GM18502 (cell line): ENCODE results near the gene ADCY5.

Experiments
- ATAC-seq: cut with Tn5 transposase; IDR thresholded peaks from one replicate; pipeline ENCODE4 v1.9.1; 2021; ENCODE audit warnings: mild to moderate bottlenecking; ENCODE audit not compliant: unreplicated experiment, poor library complexity

The ADCY5 gene

GRCh38 chr3:123464211-123464610 is 15.3 kb upstream of the ADCY5 start:
- ATAC-seq = no peak

- no peak for ATAC-seq
These were observed 11.0 kb upstream of the ADCY5 start for GRCh38 chr3:123459862-123460261.

GRCh38 chr3:123458255-123458654 is 9.4 kb upstream of the ADCY5 start:
- ATAC-seq = no peak

GRCh38 chr3:123457841-123458240 is 9.0 kb upstream of the ADCY5 start:
- no peak for ATAC-seq

GRCh38 chr3:123453675-123454074 is 4.8 kb upstream of the ADCY5 start:
- no peak for ATAC-seq

- no peak for ATAC-seq
These were observed 2.3 kb upstream of the ADCY5 start for GRCh38 chr3:123451186-123451585.

- ATAC-seq = no peak
These were observed 1.2 kb upstream of the ADCY5 start for GRCh38 chr3:123449997-123450604.

GRCh38 chr3:123449102-123449996 is 459 bp upstream of the ADCY5 start:
- peak; percentile 45 for ATAC-seq

- no peak for ATAC-seq
These were observed 957 bp downstream of the ADCY5 start for GRCh38 chr3:123447749-123448517.

GRCh38 chr3:123447416-123447748 is 1.5 kb downstream of the ADCY5 start:
- no peak for ATAC-seq

GRCh38 chr3:123446610-123447109 is 2.2 kb downstream of the ADCY5 start:
- no peak for ATAC-seq

GRCh38 chr3:123446210-123446609 is 2.7 kb downstream of the ADCY5 start:
- ATAC-seq = no peak

GRCh38 chr3:123445702-123446101 is 3.2 kb downstream of the ADCY5 start:
- ATAC-seq = no peak

GRCh38 chr3:123444744-123445143 is 4.1 kb downstream of the ADCY5 start:
- ATAC-seq = no peak

- no peak for ATAC-seq
These were observed 4.9 kb downstream of the ADCY5 start for GRCh38 chr3:123444023-123444422.

GRCh38 chr3:123442908-123443307 is 6.0 kb downstream of the ADCY5 start:
- ATAC-seq = no peak

GRCh38 chr3:123442125-123442524 is 6.8 kb downstream of the ADCY5 start:
- ATAC-seq = no peak

GRCh38 chr3:123439806-123440580 is 8.9 kb downstream of the ADCY5 start:
- ATAC-seq = no peak

- no peak for ATAC-seq
These were observed 15.9 kb downstream of the ADCY5 start for GRCh38 chr3:123432832-123433523.
